HG02678 (cell line): ENCODE data around the gene KCTD5.
"Not testable (repeated sequence)": the region's sequence is repeated elsewhere in the genome, so short reads cannot be mapped to it uniquely, and the experiment has no call there.

Experiments
- ATAC-seq: cut with Tn5 transposase; IDR thresholded peaks from one replicate; pipeline ENCODE4 v1.9.1; 2021; ENCODE audit warnings: mild to moderate bottlenecking, moderate library complexity; ENCODE audit not compliant: unreplicated experiment

Gene KCTD5, protein sequence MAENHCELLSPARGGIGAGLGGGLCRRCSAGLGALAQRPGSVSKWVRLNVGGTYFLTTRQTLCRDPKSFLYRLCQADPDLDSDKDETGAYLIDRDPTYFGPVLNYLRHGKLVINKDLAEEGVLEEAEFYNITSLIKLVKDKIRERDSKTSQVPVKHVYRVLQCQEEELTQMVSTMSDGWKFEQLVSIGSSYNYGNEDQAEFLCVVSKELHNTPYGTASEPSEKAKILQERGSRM

GRCh38 chr16:2682209-2683021 lies at the start of gene KCTD5:
Gene KCTD5, plus strand, starts transcription at chr16:2682523. Its CDS starts 26 bp downstream, at chr16:2682549.
- ATAC-seq: peak; percentile 69

DNA sequence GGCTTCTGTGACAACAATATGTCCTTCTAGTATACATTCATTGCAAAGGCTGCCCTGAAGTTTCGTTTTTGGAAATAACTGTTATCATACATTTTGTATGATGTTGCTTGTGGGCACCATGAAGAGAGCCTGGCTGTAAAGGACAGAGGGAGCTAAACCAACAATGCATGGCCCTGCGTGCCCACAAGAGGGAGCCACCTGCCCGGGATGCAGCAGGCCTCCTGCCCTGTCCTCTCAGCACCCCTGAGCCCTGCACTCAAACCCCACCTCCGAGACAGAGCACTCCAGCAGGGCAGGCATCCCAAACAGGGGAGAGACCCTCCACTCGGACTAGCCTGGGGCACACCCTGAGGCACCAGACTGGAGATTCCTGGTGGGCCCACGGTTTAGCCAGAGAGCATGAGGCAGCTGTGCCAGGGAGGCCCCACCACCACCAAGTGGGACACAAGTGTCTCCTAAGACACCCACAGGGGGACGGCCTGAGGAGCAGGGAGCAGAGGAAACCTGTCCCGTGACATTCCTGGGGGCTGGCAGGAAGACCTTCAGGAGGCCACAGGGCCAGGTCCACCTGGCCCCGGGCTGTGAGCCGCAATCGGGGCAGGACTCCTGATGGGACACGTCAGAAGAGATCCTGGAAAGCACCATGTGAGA lies 43.1 kb upstream of the KCTD5 start:
- peak; percentile 35 for ATAC-seq

- ATAC-seq: peak; percentile 41
Measured at GRCh38 chr16:2639722-2640072, 42.6 kb upstream of the KCTD5 start.

- not testable (repeated sequence) for ATAC-seq
Measured at GRCh38 chr16:2642561-2642960, 39.8 kb upstream of the KCTD5 start.

DNA sequence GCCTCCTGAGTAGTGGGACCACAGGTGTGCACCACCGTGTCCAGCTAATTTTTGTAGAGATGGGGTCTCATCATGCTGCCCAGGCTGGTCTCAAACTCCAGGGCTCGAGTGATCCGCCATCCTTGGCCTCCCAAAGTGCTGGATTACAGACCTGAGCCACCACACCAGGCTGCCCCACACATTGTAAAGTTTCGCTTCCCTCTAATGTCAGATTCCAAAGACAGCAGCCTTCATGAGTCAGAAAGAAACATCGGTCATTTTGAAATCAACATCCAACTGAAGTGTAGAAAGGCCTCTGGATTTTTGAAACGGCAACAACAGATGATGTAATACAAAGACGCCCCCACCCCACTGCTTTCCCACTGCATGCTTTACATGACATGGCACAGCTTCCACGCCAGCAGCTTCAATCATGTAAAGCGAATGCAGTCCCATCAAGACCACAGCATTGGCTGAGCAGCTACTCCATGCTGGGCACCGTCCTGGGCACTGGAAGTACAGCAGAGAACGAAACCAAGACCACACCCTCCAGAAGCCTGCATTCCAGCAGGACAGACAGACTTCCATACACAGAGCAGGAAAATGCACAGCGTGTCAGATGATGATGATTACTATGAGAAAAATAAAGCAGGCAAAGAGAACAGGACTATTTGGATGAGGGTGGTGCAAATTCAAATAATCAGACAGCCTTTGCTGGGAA lies 37.4 kb upstream of the KCTD5 start:
- ATAC-seq: not testable (repeated sequence)

DNA sequence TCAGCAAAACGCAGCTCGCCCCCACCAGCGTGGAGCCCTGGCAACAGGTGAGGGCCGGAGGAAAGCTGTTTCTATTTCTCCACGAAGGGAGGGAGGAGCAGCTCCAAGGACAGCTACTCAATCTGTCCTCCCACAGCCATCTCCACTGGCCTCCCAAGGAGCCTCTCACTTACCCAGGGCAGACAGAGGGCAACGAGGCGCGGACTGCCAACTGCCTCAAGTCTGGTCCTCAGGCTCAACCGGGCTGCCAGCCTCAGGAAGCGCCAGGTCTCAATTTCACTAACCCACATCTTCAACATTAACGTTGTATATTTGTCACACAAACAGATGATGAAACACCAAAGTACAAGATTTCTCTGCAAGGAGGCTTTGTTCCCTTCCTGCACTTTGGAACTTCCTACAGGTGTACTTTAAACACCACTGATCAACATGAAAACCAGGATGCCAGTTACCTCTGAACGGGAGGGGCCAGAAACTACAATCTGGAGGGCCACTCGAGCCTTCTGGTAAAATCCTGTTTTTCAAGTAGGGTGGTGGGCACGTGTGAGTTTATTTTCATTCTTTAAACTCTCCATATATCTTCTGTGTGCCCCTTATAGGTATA lies 31.0 kb upstream of the KCTD5 start:
- not testable (repeated sequence) for ATAC-seq

DNA sequence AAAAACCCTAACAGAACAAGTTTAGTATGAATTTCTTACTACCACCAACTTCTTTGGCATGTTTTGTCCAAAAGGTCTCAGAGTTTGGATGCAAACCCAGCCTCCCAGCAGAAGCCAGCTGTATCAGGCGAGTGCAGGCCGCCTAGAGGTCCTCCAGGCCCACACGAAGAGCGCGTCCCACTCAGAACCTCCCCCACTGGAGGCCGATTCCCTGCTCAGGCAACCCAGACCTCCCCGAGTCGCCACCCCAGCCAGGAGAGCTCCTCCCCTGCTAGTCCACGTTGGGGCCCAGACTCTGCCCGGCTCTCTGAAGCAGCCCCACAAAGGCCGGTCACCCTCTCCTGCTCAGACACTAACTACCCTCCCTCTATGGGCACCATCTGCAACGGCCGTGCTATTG lies 28.4 kb upstream of the KCTD5 start:
- ATAC-seq: not testable (repeated sequence)

DNA sequence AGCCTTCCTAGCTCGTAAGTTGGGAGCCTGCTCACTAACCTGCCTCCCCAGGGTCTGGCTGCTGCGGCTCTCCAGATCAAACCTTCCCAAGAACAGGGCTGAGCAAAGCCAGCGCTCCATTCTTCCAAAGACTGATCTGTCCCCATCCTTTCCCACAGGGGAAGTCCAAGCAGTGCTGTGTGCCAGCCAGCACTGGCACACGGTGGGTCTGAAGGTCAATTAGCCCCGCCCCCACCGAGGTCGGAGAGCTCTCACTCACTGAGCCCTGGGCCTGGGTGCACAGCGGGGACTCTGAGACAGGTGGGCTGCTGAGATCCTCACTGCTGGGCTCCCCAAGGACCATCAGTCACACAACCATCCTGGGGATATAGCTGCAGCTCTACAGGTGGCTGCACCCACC lies 27.4 kb upstream of the KCTD5 start:
- not testable (repeated sequence) for ATAC-seq

GRCh38 chr16:2656985-2657384 lies 25.3 kb upstream of the KCTD5 start:
- ATAC-seq: no peak

GRCh38 chr16:2657803-2658202 lies 24.5 kb upstream of the KCTD5 start:
- ATAC-seq: not testable (repeated sequence)

- ATAC-seq: not testable (repeated sequence)
Measured at GRCh38 chr16:2659560-2659959, 22.8 kb upstream of the KCTD5 start.

- ATAC-seq: not testable (repeated sequence)
Measured at GRCh38 chr16:2660014-2660662, 22.2 kb upstream of the KCTD5 start.

GRCh38 chr16:2660755-2661373 lies 21.5 kb upstream of the KCTD5 start:
- ATAC-seq: not testable (repeated sequence)

DNA sequence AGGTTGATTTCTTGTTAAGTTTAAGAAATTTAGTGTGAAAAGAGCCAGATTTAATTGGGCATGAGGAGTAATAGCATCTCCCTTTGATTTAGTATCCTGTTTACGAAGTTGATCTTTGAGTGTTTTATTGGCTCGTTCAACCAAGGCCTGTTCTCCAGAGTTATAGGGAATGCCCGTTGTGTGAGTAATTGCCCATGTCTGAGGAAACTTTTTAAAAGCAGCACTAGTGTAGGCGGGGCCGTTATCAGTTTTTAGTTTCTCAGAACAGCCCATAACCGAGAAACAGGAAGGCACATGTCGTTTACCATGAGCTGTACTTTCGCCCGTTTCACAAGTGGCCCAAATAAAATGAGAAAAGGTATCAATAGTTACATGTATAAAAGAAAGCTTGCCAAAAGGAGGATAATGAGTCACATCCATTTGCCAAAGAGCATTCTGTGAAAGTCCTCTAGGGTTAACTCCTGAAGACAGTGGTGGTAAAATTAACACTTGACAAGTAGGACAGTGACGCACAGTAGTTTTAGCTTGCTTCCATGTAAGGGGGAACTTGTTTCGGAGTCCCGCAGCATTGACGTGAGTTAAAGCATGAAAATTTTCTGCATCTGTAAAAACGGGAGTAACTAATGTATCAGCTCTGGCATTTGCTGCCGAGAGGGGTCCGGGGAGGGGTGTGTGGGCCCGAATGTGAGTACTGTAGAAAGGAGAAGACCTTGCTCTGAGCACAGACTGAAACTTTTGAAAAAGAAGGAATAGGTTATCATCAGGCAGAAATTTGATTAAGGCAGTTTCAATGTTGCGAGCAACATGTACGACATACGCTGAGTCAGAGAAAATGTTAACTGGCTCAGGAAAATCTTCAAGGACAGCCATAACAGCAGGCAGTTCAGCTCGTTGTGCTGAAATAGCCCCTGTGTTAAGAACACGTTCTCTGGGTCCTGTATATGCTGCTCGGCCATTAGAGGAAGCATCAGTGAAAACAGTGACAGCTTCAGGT lies 18.5 kb upstream of the KCTD5 start:
- ATAC-seq: no peak

GRCh38 chr16:2664574-2664982 lies 17.7 kb upstream of the KCTD5 start:
- no peak for ATAC-seq

DNA sequence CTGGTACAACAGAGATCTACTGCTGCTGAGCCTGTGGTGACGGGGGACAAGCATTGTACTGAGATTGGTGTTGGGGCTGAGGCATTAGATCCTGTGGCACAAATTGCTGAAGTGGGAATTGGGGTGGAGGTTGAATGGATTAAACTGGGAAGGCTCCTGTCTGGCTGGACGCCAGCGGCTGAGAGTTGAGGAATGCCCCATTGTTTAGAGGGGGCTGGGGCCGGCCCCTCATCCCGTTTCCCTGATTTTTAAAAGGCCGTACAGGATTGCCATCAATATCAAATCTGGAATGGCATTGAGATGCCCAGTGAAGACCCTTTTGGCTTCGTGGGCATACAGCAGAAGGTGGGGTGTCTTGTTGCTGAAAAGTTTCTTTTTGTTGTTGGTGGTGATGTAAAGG lies 15.7 kb upstream of the KCTD5 start:
- ATAC-seq: not testable (repeated sequence)

- not testable (repeated sequence) for ATAC-seq
Measured at GRCh38 chr16:2669587-2669986, 12.7 kb upstream of the KCTD5 start.

GRCh38 chr16:2670017-2670416 lies 12.3 kb upstream of the KCTD5 start:
- ATAC-seq: not testable (repeated sequence)

DNA sequence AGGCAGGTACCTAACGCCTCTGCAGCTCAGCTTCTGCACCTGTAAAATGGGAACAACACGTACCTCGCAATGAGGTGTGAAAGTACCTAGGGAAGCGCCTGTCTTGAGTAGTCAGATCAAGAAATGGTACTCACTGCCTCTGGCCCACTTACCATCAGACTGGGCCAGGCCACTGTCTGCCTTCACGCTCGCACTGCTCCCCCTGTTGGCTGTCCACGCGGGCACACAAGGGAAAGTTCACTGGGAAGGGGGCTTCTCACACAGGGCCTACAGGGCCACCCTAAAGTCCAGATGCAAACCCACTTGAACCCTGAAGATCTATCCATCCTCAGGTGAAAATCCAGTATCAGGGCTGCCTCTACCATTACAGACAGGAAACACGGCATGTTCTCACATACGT lies 11.1 kb upstream of the KCTD5 start:
- not testable (repeated sequence) for ATAC-seq
